Osteoblast (primary cell): ENCODE data around the gene TBC1D24. TPM values are rescaled to one million over a fixed set of nuclear protein-coding genes. Genes with fewer than 3 reads are reported as not detected.

Source experiments
- DNase-seq: peaks from one replicate; pipeline ENCODE4 v3.0.0; 2011; ENCODE audit warnings: low spot score, mixed read lengths; ENCODE audit not compliant: insufficient read length; ENCODE audit errors: missing footprints
- H2AFZ ChIP-seq: 2 replicates; pipeline ENCODE4 v1.6.0; 2011; ENCODE audit warnings: mild to moderate bottlenecking, low read length
- H3K27ac ChIP-seq: 2 replicates; pipeline ENCODE4 v1.5.1; 2011; ENCODE audit warnings: mild to moderate bottlenecking, low read depth, low read length, moderate library complexity
- H3K27me3 ChIP-seq: 2 replicates; pipeline ENCODE4 v1.6.0; 2012; ENCODE audit warnings: mild to moderate bottlenecking, control low read depth, inconsistent platforms, low read length, moderate library complexity; ENCODE audit not compliant: insufficient read depth
- H3K36me3 ChIP-seq: 2 replicates; pipeline ENCODE4 v1.5.1; 2011; ENCODE audit warnings: mild to moderate bottlenecking, low read length, control low read depth, moderate library complexity; ENCODE audit not compliant: insufficient read depth
- H3K4me1 ChIP-seq: 2 replicates; pipeline ENCODE4 v1.5.1; 2011; ENCODE audit warnings: mild to moderate bottlenecking, low read length, control low read depth, moderate library complexity; ENCODE audit not compliant: insufficient read depth
- H3K4me2 ChIP-seq: 2 replicates; pipeline ENCODE4 v1.6.0; 2011; ENCODE audit warnings: mild to moderate bottlenecking, low read length; ENCODE audit not compliant: insufficient read depth
- H3K4me3 ChIP-seq: fragments of 200-600 bp; sonication (generic); 3 replicates; pipeline ENCODE4 v1.5.1; 2012; ENCODE audit warnings: mild to moderate bottlenecking, low read length, inconsistent platforms; ENCODE audit not compliant: insufficient read depth
- H3K79me2 ChIP-seq: 2 replicates; pipeline ENCODE4 v1.6.0; 2012; ENCODE audit warnings: mild to moderate bottlenecking, low read length, control low read depth, inconsistent platforms; ENCODE audit not compliant: insufficient read depth
- H3K9me3 ChIP-seq: 2 replicates; pipeline ENCODE4 v1.5.1; 2011; ENCODE audit warnings: low read depth, low read length, control low read depth
- H4K20me1 ChIP-seq: 2 replicates; pipeline ENCODE4 v1.6.0; 2012; ENCODE audit warnings: mild to moderate bottlenecking, low read length, control low read depth; ENCODE audit not compliant: insufficient read depth
- total RNA-seq: library from RNA; depleted of rRNA; stranded (reverse); fragments of >200 nt; gene quantifications from 2 replicates; pipeline ENCODE4 v1.2.3, GENCODE V29; 2012
- TF ChIP-seq, protein P1 (sequence below): IDR thresholded peaks from 2 replicates; pipeline ENCODE4 v1.5.1; 2011; ENCODE audit warnings: mild to moderate bottlenecking, low read depth, low read length, moderate library complexity; ENCODE audit errors: extremely low read depth

TBC1D24 gene
- total RNA-seq, 1 donor: 16.6 TPM

DNA sequence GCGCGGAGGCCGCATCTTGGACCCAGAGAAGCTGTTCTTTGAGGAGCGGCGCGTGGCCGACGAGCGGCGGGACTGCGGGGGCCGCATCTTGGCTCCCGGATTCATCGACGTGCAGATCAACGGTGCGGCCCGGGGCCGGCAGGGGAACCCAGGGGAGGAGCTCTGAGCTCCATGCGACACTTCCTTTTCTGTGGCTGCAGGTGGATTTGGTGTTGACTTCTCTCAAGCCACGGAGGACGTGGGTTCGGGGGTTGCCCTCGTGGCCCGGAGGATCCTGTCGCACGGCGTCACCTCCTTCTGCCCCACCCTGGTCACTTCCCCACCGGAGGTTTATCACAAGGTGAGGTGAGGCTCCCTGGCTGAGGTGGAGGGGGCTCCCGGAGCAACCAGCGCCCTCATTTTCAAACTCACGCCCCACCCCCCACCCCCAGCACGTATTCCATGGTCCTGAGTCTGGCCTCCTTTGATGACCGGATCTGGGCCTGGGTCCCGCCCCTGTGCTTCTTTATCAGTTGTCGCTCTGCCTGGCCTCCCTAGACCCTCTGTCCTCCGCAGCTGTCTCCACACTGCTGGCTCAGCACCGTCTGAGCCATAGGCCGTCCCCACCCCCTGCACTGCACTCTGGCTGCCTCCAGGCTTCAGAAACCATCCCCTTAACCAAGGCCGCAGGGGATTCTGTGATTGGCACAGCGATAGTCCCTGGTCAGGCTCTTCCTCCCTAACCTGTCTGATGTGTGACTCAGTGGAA, 46.0 kb downstream of the TBC1D24 start:
- Histone ChIP-seq H3K27ac (peak overlapping the region; percentile 56), H2AFZ (no peak overlapping the region), H3K4me3 (peak overlapping the region; percentile 75), H3K79me2 (peaks cover 87% of the 10 kb centered on the region), H3K36me3 (peaks cover 33% of the 10 kb centered on the region), H3K4me1 (peaks cover 28% of the 10 kb centered on the region), H3K27me3 (no peaks in the 10 kb centered on the region), H4K20me1 (peaks cover 47% of the 10 kb centered on the region), H3K4me2 (peak overlapping the region; percentile 86), H3K9me3 (no peaks in the 10 kb centered on the region)
- peak; percentile 94 for DNase-seq
- TF ChIP-seq, protein P1, sequence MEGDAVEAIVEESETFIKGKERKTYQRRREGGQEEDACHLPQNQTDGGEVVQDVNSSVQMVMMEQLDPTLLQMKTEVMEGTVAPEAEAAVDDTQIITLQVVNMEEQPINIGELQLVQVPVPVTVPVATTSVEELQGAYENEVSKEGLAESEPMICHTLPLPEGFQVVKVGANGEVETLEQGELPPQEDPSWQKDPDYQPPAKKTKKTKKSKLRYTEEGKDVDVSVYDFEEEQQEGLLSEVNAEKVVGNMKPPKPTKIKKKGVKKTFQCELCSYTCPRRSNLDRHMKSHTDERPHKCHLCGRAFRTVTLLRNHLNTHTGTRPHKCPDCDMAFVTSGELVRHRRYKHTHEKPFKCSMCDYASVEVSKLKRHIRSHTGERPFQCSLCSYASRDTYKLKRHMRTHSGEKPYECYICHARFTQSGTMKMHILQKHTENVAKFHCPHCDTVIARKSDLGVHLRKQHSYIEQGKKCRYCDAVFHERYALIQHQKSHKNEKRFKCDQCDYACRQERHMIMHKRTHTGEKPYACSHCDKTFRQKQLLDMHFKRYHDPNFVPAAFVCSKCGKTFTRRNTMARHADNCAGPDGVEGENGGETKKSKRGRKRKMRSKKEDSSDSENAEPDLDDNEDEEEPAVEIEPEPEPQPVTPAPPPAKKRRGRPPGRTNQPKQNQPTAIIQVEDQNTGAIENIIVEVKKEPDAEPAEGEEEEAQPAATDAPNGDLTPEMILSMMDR: no peak

DNA sequence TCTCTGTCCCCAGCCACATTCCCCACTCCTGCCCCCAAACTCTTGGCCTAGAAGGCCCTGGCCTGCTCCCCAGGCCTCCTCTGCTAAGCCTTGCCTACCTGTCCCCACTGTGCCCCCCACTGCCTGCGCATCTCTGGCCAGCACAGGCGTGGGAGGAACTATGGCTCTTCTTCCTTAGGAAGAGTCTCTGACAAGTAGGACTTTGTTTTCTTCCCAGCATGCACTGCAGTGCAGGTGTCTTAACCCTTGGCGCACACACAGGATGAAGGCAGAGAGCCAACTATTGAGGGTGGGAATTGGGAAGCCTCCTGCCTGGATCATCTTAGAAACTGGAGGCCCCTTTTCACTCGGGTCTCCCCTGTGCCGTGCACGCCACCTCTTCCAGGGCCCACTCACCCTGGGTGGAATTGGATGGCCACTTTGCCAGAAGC, 48.9 kb downstream of the TBC1D24 start:
- no peaks in the 10 kb centered on the region for H3K9me3 ChIP-seq
- H4K20me1 ChIP-seq: peaks cover 21% of the 10 kb centered on the region
- peaks cover 11% of the 10 kb centered on the region for H3K4me1 ChIP-seq
- H3K4me2 ChIP-seq: no peak overlapping the region
- peaks cover 43% of the 10 kb centered on the region for H3K36me3 ChIP-seq
- H3K4me3 ChIP-seq: no peak overlapping the region
- peak; percentile 75 for DNase-seq
- H3K79me2 ChIP-seq: peaks cover 78% of the 10 kb centered on the region
- TF ChIP-seq, protein P1: no peak
- H2AFZ ChIP-seq: no peak overlapping the region
- H3K27ac ChIP-seq: no peak overlapping the region
- H3K27me3 ChIP-seq: no peaks in the 10 kb centered on the region

DNA sequence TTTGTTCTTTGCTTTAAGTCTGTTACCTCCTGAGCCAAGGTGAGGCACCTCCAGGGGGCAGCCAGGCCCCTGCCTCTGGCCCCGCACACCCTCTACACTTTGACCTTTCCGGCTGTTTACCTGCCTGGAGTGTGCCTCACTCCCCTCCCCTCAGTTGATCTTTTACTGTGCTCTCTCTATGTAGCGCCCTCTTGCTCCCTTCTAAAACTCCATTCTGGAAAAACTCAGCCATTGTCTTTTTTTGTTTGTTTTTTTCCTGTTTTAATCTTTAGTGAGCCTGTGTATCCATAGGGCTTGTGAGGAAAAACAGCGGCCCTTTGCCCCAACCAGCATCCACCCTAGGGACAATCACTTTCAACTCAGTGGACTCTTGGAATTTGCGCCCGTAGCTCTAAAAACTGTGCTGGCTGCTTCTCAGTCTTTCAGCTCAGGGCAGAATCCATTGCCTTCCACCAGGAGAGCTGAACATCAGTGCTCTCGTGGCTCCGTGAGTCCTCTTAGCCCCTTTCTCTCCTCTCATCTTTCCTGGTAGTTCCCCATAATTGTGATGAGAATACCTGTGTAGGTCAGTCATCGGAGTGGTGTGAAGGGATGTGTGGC, 49.5 kb downstream of the TBC1D24 start:
- Histone ChIP-seq H3K9me3 (no peaks in the 10 kb centered on the region), H3K27me3 (no peaks in the 10 kb centered on the region), H3K4me3 (no peak overlapping the region), H3K4me1 (peaks cover 10% of the 10 kb centered on the region), H4K20me1 (peaks cover 15% of the 10 kb centered on the region), H3K79me2 (peaks cover 72% of the 10 kb centered on the region), H3K27ac (no peak overlapping the region), H2AFZ (no peak overlapping the region), H3K36me3 (peaks cover 46% of the 10 kb centered on the region), H3K4me2 (no peak overlapping the region)
- DNase-seq: peak; percentile 64
- TF ChIP-seq, protein P1: no peak

DNA sequence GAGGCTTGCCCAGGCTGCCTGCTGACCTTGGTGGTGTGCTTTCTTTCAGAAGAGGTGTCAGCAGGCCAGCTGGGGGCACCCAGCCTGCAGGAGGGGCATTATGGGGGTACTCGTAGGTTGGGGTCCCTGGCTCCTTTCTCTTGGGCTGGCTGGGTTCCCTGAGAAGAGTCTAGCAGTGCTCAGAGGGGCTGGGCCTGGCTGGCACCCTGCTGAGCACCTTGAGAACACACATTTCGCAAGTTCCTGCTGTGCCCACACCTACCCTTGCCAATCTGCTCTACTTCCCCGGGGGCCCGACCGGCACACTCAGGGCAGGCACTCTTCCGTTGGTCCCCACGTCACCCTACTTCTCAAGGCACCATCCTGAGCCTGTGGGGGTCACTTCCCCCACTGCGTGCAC, 51.2 kb downstream of the TBC1D24 start:
- Histone ChIP-seq H4K20me1 (peaks cover 16% of the 10 kb centered on the region), H3K36me3 (peaks cover 48% of the 10 kb centered on the region), H3K9me3 (no peaks in the 10 kb centered on the region), H2AFZ (no peak overlapping the region), H3K4me1 (peaks cover 2% of the 10 kb centered on the region), H3K79me2 (peaks cover 60% of the 10 kb centered on the region), H3K4me2 (no peak overlapping the region), H3K27me3 (no peaks in the 10 kb centered on the region), H3K4me3 (no peak overlapping the region), H3K27ac (no peak overlapping the region)
- TF ChIP-seq, protein P1: no peak
- DNase-seq: peak; percentile 54
